DOHH2 (cell line): ENCODE measurements around the gene TP53AIP1.

ENCODE experiments used
- EZH2phosphoT487 ChIP-seq: fragments of 200-600 bp; sonication (generic); IDR thresholded peaks from 2 replicates; pipeline ENCODE4 v1.6.1; 2017; ENCODE audit warnings: borderline replicate concordance, mild to moderate bottlenecking, antibody characterized with exemption, low read length, moderate library complexity, mixed read lengths
- TF ChIP-seq, protein P1 (sequence below): fragments of 200-600 bp; sonication (generic); IDR thresholded peaks from one replicate; pipeline ENCODE4 v1.5.1; 2014; ENCODE audit warnings: antibody characterized with exemption, mild to moderate bottlenecking, low read depth, low read length; ENCODE audit not compliant: poor library complexity, severe bottlenecking

DNA sequence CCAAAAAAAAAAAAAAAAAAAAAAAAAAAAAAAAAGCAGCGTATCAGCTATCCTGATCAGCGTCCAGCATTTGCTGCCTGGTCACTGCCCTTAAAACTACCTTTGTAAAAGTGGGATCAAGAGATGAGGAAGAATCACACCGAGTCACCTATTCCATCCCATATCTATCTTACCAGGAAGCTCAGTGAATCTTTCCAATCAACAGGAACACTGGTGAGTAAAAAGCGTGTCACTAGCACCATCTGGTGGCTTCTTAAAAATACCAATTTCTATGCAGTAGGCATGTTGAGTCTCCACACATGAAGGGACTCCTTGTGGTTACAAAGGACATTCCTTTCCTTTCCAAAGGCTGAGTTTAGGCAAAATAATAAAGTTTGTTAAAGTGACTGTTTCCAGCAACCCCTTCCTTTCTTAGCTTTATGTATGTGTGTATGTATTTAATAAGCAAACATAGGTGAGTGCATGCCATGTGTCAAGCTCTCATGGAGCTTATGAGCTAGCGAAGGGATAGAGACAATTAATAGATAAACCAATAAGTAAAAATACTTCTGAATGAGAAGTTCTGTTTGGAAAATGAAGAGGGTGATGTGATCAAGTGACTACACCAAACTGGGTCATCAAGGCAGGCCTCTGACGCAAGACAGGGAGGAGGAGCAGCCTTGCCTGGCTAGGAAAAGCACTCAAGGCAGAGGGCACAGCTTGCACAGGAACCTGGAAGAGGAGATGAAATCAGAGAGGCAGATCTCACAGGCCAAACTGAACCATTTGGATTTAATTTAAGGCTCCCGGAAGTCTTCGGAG, 13.9 kb upstream of the TP53AIP1 start:
- TF ChIP-seq, protein P1, sequence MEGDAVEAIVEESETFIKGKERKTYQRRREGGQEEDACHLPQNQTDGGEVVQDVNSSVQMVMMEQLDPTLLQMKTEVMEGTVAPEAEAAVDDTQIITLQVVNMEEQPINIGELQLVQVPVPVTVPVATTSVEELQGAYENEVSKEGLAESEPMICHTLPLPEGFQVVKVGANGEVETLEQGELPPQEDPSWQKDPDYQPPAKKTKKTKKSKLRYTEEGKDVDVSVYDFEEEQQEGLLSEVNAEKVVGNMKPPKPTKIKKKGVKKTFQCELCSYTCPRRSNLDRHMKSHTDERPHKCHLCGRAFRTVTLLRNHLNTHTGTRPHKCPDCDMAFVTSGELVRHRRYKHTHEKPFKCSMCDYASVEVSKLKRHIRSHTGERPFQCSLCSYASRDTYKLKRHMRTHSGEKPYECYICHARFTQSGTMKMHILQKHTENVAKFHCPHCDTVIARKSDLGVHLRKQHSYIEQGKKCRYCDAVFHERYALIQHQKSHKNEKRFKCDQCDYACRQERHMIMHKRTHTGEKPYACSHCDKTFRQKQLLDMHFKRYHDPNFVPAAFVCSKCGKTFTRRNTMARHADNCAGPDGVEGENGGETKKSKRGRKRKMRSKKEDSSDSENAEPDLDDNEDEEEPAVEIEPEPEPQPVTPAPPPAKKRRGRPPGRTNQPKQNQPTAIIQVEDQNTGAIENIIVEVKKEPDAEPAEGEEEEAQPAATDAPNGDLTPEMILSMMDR: peak; percentile 78
- no peak for TF ChIP-seq EZH2phosphoT487
